GM21515 (cell line): ENCODE measurements around the gene MUC12.
"Not testable (repeated sequence)": the region's sequence is repeated elsewhere in the genome, so short reads cannot be mapped to it uniquely, and the experiment has no call there.

Experiments used
- ATAC-seq: cut with Tn5 transposase; IDR thresholded peaks from one replicate; pipeline ENCODE4 v1.9.1; 2021; ENCODE audit not compliant: unreplicated experiment

The MUC12 gene

GRCh38 chr7:100969066-100969615 is at the start of gene MUC12:
Gene MUC12, plus strand, starts transcription at chr7:100969565. Its CDS starts 58 bp downstream, at chr7:100969623.
- no peak for ATAC-seq

- ATAC-seq, result not testable (repeated sequence)
Measured at GRCh38 chr7:100919779-100920437, 49.5 kb upstream of the MUC12 start.

- no peak for ATAC-seq
Measured at GRCh38 chr7:100921039-100921438, 48.3 kb upstream of the MUC12 start.

- not testable (repeated sequence) for ATAC-seq
Measured at GRCh38 chr7:100923616-100924015, 45.7 kb upstream of the MUC12 start.

GRCh38 chr7:100929808-100930174 is 39.6 kb upstream of the MUC12 start:
- no peak for ATAC-seq

GRCh38 chr7:100933734-100934133 is 35.6 kb upstream of the MUC12 start:
- ATAC-seq, result no peak

GRCh38 chr7:100935381-100935780 is 34.0 kb upstream of the MUC12 start:
- ATAC-seq, result not testable (repeated sequence)

- ATAC-seq, result not testable (repeated sequence)
Measured at GRCh38 chr7:100936167-100936566, 33.2 kb upstream of the MUC12 start.

GRCh38 chr7:100942045-100942774 is 27.2 kb upstream of the MUC12 start:
- no peak for ATAC-seq

- ATAC-seq, result no peak
Measured at GRCh38 chr7:100943693-100944092, 25.7 kb upstream of the MUC12 start.

GRCh38 chr7:100944138-100944537 is 25.2 kb upstream of the MUC12 start:
- ATAC-seq, result no peak

GRCh38 chr7:100946111-100946510 is 23.3 kb upstream of the MUC12 start:
- ATAC-seq, result no peak

GRCh38 chr7:100946766-100947365 is 22.5 kb upstream of the MUC12 start:
- no peak for ATAC-seq

GRCh38 chr7:100947792-100948191 is 21.6 kb upstream of the MUC12 start:
- no peak for ATAC-seq

- no peak for ATAC-seq
Measured at GRCh38 chr7:100949227-100949932, 20.0 kb upstream of the MUC12 start, which contains the start of gene MUC3A. Gene MUC3A, plus strand, starts transcription at chr7:100949534. Its CDS starts 91 bp downstream, at chr7:100949625.

- no peak for ATAC-seq
Measured at GRCh38 chr7:100949933-100950443, 19.4 kb upstream of the MUC12 start.

- no peak for ATAC-seq
Measured at GRCh38 chr7:100951172-100951571, 18.2 kb upstream of the MUC12 start.

GRCh38 chr7:100951888-100952560 is 17.3 kb upstream of the MUC12 start:
- no peak for ATAC-seq

GRCh38 chr7:100952641-100953040 is 16.7 kb upstream of the MUC12 start:
- no peak for ATAC-seq

GRCh38 chr7:100957832-100958421 is 11.4 kb upstream of the MUC12 start:
- ATAC-seq, result no peak
